DND-41 (cell line): ENCODE measurements around the gene SLC8A3.

Experiments
- CTCF ChIP-seq: IDR thresholded peaks from 2 replicates; pipeline ENCODE4 v1.5.1; 2012; ENCODE audit warnings: borderline replicate concordance, low read length, moderate library complexity, mild to moderate bottlenecking; ENCODE audit not compliant: poor library complexity, severe bottlenecking; ENCODE audit errors: extremely low read depth
- EZH2 ChIP-seq: IDR thresholded peaks from 3 replicates; pipeline ENCODE4 v1.6.1; 2012; ENCODE audit warnings: borderline replicate concordance, low read depth, mild to moderate bottlenecking, moderate library complexity, low read length, inconsistent platforms; ENCODE audit not compliant: severe bottlenecking

GRCh38 chr14:70033561-70033960 is 155.2 kb downstream of the SLC8A3 start:
- TF ChIP-seq CTCF (no peak), EZH2 (no peak)
